Smooth muscle cell of the brain vasculature (primary cell): Measurements from ENCODE around the gene RRBP1.

Source experiments
- DNase-seq: peaks from one replicate; pipeline ENCODE4 v3.0.0-alpha.2; 2012; ENCODE audit warnings: low read depth, low spot score

RRBP1 gene

DNA sequence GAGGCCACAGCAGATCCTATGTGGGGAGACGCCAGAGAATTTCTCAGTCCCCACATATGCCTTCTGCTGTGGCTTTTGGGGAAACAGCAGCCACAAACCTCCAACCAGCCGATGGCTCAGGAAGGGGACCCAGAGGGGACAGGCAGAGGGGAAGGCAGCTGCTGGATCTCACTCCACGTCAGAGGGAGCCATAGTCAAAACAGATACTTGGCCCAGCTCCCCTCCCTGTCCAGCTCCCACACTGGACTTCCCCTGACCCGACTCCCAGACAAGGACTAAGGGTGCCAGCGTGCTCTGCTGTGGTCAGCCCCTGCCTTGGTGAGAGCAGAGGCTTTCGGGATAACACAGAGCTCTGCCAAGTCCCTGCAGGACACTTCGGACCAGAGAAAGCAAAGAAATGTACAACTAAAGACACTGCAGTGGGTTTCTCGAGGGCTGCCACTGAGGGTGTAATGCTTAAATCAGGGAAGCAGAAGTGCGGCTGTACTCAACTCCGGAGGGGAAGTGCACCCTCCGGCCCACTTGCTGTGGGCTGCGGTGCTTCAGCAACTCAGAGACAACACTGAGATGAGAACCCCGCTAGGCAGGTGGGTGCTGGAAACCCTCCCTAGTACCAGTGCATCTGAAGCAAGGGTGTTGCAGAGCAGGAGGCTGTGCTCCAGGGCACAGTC lies 47.2 kb downstream of the RRBP1 start:
- no peak for DNase-seq

GRCh38 chr20:17633850-17634500 lies 48.1 kb downstream of the RRBP1 start:
- no peak for DNase-seq

DNA sequence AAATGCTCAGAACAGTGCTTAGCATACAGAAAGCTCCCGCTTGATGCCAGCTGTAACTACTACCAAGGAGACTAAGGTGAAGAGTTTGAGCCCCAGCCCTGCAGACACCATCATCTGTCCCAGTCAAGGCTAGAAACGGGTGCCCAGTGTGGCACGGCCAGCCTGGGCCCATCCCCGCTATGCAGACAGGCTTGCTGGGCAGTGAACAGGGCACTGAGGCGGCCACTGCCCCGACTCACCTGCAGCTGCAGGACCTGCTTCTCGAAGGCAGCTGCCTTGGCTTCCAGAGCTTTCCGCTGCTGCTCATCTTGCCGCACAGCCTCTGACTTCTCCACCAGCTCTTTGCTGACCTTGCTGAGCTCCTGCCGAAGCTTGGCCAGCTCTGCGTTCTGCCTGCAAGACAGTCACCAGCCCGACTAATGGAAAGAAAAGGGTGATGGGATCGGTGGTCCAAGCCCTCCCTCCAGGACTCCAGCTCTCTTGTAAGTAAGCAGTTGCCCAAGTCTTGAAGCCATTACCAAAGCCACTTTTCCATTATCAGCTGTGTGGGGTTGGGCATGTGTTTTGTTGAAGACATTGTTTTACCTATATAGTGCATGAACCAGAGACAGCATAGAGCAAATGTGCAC lies 48.7 kb downstream of the RRBP1 start:
- DNase-seq = no peak

DNA sequence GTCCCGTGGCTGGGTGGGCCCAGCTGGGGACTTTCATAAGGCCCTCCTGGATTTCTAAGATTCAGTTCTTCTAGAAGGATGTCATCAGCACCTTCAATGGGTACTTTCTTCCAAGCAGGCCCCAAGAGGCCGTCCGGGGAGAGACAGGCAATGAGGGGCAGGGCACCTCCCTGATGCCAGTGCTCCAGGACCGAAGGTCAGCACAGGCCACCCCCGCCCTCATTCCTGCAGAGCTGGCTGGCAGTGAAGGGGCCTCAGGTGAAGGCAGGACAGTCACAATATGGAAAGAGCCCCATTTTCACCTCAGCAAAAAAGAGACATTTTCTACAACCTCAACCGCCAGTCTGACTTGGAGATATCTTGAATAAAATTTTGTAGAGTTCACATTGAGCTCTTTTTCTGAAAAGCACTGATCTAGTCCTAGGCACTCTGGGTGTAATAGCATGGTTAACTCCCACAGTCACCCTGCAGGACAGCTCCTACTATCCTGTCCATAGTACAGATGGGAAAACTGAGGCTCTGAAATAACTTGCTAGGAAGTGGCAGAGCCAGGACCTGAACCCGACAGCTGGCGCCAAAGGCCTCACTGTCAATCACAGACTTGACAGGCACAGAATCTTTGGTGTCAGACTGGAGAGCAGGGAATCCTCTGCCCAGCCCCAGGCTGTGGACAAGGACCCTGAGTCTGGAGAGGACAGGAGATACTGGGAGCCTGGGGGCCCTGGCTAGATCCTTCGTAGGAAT lies 50.3 kb downstream of the RRBP1 start:
- DNase-seq = no peak

GRCh38 chr20:17630806-17631195 lies 51.2 kb downstream of the RRBP1 start:
- no peak for DNase-seq

DNA sequence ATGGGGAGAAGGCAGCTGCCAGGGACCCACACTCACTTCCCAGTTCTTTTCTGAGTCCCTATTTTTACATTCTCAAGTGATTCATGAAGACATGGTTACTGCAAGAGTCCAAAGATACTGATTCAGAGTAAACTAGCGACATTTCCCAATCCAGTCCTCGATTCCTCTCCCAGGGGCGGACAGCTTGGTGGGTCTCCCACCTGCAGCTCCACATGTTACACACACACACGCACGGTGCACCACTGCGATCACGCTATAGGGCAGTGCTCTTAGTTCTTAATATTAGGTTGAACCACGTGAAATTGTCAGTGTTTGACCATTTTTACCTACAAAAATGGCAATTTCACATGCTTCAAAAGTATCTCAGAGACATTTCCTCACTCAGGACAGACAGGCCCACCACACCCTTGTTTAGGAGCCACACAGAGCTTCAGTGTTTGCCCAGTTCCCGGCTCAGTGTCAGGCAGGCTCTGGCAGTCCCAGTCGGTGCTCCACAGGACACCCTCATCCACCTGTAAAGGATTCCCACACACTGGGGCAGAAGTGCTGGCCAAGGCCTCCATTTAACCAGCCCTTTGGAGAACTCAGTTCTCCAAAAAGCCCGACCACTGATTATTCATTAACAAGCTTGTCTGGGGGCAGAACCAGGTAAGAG lies 51.8 kb downstream of the RRBP1 start:
- no peak for DNase-seq

DNA sequence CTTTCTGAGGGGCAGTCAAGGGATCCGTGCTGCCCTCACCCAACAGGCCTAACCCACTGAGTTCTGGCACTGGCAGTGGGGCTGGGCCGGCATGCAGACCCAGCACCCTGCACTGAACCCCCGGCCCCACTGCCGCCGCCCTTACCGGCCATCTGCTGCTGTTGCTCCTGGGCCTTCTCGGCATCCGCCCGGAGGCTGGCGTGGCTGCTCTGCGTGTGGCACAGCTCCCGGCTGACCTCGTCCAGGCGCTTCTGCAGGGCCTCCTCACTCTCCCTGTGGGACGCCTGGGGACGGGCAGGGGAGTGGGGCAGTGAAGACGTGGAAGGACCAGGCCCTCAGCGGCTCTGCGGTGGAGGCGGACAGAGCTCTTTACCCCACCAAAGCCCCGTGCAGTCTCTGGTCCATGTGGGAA lies 52.4 kb downstream of the RRBP1 start:
- no peak for DNase-seq

DNA sequence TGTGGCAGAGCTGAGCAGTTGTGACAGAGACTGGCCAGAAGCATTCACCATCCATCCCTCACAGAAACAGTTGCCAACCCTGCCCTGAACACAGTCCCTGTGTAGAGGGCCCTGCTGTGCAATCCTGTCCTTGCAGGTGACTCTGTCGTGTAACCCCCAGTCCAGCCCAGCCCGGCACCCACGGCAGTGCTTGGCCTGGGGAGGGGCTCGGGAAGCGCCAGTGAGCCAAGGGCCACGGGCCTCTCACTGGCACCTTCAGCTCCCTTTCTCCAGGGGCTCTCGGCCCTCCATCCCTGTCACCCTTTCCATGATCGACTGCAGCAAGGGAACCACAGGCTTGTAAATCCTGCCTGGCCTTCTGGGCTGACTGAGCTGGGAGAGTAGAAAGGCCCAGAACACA lies 53.0 kb downstream of the RRBP1 start:
- DNase-seq = no peak

- DNase-seq = no peak
Observed at GRCh38 chr20:17628101-17628841, 53.8 kb downstream of the RRBP1 start.

GRCh38 chr20:17627101-17627955 lies 54.7 kb downstream of the RRBP1 start:
- no peak for DNase-seq

- DNase-seq = no peak
Observed at GRCh38 chr20:17626217-17627007, 55.6 kb downstream of the RRBP1 start.

DNA sequence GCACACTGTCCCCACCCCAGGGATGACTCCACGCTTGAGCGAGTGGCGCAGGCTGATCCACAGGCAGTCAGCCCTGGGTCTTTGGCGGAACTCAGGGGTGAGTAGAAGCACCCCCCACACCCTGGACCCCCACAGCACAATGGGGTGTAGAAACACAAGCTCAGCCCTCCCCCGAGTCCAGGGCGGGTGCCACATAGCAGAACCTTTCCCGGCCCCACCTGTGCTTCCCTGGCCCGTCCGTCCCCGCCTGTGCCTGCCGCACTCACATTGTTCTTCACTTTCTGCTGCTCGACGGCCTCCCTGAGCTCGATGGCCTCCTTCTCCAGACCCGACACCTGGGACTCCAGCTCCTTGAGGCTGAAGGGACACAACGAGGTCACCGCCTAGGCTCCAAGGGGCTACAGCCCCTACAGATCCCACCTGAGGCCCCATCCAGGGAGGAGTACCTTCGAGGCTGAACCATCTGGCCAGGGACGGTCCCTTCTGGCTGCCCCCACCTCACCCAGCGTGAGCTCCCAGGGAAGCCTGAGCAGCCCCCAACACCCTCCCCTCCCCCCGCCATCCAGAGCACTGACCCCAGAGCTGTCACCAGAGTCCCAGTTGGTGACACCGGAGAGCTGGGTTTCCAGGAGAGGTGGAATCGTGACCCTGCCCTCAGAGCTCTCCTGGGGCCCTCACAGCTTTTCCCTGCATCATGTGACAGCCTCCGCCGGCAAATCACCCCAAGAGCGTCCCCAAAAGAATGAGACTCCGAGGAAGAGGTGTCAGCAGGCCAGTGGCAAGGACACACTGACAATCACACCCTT lies 56.6 kb downstream of the RRBP1 start:
- no peak for DNase-seq

DNA sequence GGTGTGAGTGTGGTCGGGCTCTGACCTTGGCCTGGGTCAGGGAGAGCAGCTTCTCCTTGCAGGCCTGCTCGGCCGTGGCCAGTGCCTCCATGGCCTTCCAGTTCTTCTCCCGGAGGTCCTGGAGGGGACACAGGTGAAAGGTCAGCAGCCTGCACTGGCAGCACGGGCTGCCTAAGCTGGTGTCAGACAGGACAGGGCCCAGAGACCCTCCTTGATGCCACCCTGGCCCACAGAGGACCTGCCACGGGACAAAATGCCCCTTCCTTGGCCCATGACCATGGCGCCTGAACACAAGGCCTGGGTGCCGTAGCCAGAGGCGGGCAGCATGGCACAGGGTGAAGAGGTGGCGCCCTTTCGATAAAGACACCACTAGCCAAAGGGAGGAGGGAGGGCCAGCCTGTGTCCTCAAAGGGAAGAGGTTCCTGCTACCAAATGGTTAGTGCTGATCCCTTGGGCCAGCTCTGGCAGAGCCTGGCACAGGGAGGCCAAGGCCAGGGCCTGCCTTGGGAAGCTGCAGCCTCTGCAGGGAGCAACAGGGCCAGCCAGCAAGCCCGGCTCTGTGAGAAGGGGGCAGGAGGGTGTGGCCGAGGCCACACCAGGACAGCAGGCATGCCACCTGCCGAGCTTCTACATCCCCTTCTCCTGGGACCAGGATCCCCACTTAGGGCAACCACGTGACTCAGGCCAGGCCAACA lies 57.3 kb downstream of the RRBP1 start:
- no peak for DNase-seq

GRCh38 chr20:17624070-17624469 lies 58.0 kb downstream of the RRBP1 start:
- no peak for DNase-seq

- no peak for DNase-seq
Observed at GRCh38 chr20:17622851-17623508, 59.1 kb downstream of the RRBP1 start.

- no peak for DNase-seq
Observed at GRCh38 chr20:17622086-17622850, 59.8 kb downstream of the RRBP1 start.
